HG02798 (cell line): Measurements from ENCODE around the gene HLA-C.
A peak's percentile ranks its signal among the peaks of the same experiment; 100 is the strongest.
"Not testable (repeated sequence)": the region's sequence is repeated elsewhere in the genome, so short reads cannot be mapped to it uniquely, and the experiment has no call there.

Experiments
- ATAC-seq: cut with Tn5 transposase; IDR thresholded peaks from one replicate; pipeline ENCODE4 v1.9.1; 2021; ENCODE audit warnings: mild to moderate bottlenecking; ENCODE audit not compliant: unreplicated experiment, poor library complexity

HLA-C gene

DNA sequence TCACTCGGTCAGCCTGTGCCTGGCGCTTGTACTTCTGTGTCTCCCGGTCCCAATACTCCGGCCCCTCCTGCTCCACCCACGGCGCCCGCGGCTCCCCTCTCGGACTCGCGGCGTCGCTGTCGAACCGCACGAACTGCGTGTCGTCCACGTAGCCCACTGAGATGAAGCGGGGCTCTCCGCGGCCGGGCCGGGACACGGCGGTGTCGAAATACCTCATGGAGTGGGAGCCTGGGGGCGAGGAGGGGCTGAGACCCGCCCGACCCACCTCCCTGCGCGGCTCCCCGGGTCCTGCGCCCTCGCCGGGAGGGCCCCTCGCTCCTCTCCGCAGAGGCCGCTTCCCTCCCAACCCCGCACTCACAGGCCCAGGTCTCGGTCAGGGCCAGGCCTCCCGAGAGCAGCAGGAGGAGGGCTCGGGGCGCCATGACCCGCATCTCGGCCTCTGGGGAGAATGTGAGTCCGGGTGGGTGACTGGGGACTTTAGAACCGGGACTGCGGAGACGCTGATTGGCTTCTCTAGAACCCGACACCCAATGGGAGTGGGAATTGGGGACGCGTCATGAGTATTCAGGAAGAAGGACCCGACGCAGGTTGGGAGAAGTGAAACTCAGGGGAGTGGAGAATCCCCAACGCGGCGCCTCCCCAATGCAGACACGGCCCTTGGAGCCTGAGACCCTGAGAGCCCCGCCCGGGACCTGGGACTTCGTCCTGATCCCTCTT is at the start of gene HLA-C:
HLA-C (minus strand) TSS at position 452 of the 717 bp plus-strand sequence; CDS start at position 431, 21 bp downstream.
- ATAC-seq: peak; percentile 84

- no peak for ATAC-seq
Observed at GRCh38 chr6:31321005-31321707, 49.3 kb upstream of the HLA-C start.

- ATAC-seq: no peak
Observed at GRCh38 chr6:31317036-31317435, 45.1 kb upstream of the HLA-C start.

DNA sequence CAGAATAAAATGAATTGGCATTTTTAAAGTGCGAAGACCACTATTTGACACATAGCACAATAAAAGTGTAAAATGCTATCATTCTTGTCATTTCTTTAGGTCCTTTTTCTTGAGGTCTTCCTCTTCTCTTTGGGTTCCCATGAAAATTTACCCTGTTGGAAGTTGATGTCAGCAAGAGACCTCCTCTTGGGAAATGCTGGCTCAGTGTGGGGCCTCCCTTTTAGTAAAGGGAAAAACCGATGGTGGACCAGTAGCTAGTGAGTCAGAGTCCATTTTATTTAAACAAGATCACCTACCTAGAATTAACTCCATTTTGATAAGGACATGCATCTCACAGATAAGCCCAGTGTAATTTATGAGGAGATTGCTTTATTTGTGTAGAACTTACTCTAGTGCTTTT is 37.7 kb upstream of the HLA-C start:
- no peak for ATAC-seq

- ATAC-seq: no peak
Observed at GRCh38 chr6:31308845-31309175, 36.9 kb upstream of the HLA-C start.

GRCh38 chr6:31308050-31308844 is 36.4 kb upstream of the HLA-C start:
- peak; percentile 74 for ATAC-seq

DNA sequence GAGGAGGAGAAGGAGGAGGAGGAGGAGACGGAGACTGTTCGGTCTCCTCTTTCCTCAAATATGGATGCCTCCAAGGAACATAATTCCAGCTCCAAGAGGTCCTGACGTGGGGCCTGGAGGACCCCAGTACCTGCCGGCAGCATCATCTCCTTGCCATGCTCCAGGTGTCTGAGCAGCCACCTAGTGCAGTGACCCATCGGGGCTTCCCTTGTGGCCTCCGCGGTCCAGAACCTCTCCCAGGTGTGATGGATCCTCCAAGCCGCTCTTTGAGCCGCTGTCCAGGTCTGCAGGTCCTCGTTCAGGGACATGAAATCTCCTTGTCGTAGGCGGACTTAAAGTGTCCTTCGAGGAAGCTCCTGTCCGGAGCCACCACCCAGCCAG is 35.8 kb upstream of the HLA-C start:
- ATAC-seq: no peak

DNA sequence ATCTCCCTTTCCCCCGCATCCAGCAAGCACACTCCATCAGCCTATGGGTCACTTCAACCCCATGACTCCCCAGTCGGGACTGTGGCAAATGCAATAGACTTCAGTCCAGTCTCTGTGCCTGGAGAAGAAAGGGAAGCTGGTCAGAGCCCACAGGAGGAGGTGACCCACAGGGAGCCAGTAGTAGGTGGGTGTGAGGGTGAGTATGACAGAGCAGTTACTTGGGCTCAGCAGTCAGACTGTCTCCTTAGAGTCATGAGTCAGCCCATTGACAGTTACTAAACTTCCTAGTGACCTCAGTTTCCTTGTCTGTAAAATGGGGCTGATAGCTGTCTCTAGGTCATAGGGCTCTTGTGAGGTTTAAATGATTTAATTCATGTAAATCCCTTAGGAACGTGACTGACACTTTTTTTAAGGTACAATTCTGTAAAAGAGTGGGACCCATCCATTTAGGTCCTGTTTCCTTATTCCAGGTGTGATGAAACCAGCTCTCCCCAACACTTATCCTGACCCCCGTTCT is 33.9 kb upstream of the HLA-C start:
- no peak for ATAC-seq

DNA sequence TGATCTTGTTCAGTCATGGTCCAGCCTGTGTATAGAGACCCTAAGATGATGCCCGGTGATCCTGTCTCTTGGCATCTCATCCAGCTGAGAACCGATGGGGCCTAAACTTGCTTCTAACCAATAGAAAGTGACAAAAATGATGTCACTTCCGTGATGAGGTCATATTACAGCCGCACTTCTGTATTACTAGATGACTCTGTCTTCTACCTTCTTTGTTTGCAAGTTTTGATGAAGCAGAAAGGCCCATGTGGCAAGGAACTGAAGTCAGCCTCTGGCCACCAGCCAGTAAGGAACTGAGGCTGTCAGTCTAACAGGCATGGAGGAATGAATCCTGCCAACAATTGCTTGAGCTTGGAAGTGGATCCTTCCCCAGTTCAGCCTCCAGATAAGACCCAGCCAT is 32.8 kb upstream of the HLA-C start:
- ATAC-seq: no peak

DNA sequence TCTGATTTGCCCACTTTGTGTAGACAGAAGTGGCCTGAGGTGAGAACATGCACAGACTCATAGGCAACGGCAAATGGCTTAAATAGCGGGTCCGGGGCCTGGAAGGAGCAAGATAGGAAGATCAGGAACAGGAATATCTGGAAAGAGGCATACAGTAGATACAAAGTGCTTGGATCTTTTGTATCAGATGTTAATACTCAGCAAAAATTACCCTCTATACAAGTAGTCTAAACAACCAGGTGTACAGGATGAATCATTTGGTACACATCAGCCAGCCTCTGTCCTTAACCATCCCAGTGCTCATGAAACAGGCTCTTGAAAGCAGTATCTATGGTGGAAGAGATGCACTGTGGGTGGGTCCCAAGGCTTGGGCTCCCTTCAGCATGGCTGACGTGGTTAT is 28.9 kb upstream of the HLA-C start:
- no peak for ATAC-seq

GRCh38 chr6:31299947-31300346 is 28.1 kb upstream of the HLA-C start:
- ATAC-seq: no peak

- ATAC-seq: no peak
Observed at GRCh38 chr6:31299511-31299910, 27.6 kb upstream of the HLA-C start.

GRCh38 chr6:31294056-31294455 is 22.2 kb upstream of the HLA-C start:
- no peak for ATAC-seq

DNA sequence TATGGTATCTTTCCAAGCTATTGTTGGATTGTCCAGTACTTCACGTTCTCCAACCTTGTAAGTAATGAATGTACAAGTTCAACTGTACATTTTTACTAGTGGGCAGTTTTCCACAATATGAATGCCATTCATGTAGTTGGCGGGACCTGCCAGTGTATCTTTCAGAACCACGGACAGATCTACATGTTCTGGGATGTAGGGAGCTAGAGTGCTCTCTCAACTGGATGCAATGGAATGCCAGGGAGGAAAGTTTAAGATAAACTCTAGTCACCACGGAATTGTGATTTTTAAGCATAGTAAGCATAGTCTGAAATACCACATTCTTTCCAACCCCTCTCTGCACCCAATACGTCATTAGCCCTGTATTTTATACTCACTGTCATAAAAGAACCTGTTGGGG is 21.5 kb upstream of the HLA-C start:
- no peak for ATAC-seq

DNA sequence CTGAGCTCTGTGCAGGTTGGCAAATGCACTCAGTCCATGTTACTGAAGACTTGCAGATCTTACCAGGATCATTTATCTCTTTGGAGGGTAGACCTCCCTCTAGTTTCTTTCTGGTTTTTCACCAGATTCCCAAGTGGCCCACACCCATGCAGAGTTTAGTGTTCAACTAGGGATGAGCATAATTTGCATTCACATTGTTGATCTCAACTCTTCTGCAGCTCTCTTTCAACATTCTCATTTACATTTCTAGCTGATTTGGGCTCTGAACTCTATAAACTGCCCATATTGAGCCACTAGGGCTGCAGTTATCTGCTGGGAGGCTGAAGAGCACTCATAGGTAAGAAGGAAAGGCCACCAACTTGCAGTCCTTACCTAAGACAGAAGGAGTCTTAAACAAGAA is 17.9 kb upstream of the HLA-C start:
- ATAC-seq: no peak

DNA sequence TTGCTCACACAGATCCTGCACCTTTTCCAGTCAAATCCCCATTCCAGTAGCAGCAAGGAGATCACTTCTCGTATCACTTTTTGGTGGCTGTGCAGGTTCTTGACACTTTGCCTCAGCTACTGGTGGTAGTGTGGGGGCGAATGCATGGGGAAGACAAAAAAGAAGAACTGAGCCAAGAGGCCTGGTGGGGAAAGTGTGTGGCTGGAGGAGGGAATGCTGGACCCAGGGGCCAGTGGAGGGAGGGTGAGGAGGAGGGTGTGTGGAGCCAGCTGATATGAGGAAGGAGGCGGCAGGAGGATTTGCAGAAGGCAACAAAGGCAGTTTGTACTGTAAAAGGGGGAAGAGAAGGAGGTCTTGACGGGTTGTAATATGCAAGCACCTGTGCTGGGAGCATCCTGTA is 15.7 kb upstream of the HLA-C start:
- no peak for ATAC-seq

DNA sequence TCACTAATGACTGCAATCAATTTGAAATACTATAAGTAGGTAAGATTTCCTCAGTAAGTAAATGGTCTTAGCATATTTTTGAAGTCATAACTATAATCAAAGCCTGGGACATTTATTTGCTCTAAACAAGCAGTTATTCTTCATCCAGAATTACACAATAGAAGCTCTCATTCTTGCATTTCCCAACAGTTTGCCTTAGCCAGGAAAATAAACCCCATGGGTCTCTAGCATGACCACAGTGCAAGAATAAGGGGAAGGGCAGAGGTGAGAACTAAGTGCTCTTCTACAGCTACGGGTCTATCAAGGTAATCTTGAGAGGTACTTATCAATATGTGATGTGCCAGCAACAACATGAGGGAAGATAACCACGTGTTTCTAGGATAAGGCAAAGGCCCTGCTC is 14.1 kb upstream of the HLA-C start:
- no peak for ATAC-seq

DNA sequence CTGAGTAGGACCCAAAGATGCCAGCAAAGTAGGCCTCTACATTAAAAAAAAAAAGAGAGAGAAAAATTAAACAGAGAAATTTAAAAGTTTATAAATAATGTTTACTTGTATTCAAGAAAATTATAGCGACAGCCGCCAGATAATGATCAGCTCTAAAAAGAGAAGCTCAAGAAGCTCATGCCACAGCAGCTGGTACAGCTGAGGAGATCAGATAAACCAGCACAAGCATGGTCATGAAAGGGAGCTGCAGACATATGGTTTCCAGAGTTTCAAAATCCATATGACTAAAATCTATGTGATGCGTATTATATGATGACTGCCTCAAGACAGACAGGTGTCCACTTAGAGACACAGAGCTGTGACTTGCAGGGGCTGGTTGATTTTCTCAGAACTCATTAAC is 13.6 kb upstream of the HLA-C start:
- ATAC-seq: no peak

DNA sequence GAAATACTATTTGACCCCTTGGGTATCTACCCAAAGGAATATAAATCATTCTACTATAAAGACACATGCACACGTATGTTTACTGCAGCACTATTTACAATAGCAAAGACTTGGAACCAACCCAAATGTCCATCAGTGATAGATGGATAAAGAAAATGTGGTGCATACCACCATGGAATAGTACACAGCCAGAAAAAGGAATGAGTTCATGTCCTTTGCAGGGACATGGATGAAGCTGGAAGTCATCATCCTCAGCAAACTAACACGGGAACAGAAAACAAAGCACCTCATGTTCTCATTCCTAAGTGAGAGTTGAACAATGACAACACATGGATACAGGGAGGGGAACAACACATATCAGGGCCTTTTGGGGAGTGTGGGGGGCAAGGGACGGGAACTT is 7.8 kb upstream of the HLA-C start:
- not testable (repeated sequence) for ATAC-seq

DNA sequence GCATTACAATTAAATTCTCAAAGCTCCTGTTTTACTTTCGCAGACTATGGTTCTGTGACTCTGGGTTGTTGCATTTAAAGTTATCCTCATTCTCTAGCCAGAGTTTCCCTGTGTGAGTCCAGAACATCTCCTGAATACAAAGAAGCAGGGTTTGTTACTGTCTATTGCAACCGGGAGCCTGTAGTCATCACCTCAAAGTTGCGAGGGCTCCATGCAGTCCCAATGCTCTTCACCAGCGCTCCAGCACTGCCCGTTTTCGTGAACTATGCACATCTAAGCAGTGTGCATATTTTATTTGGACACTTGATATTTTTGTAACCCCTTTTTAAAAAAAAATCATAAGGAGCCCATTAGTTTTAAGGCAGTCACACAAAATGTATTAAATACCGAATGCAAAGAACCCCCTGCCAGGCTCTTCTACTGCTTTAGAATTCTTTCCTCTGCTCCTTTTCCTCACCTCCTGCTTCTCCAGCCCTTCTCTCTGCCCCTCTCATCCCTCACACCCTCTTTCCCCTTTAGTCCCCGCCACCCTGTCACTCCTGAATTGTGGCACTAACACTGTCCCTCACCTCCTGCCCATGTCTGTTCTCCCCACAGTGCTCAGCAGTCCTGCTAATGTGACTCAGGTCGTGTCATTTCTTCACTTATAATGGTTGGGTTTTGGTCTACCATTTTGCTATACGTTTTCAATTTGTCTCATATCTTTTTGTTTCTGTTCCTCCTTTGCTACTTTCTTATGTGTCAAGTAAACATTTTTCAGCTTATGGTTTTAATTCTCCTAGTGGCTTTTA is 1.1 kb upstream of the HLA-C start:
- ATAC-seq: no peak
